GM23338 (cell line): Measurements from ENCODE around the gene SRCIN1. TPM values are rescaled to one million over a fixed set of nuclear protein-coding genes. Genes with fewer than 3 reads are reported as not detected.
A peak's percentile ranks its signal among the peaks of the same experiment; 100 is the strongest.

ENCODE experiments used
- ATAC-seq: fragments of 200-7000 bp; cut with Tn5 transposase; 3 replicates; pipeline ENCODE4 v1.9.1; 2020
- DNase-seq: peaks from one replicate; pipeline ENCODE4 v3.0.0-alpha.2; 2015; ENCODE audit warnings: low spot score
- H2AFZ ChIP-seq: fragments of 200-600 bp; sonication (generic); 2 replicates; pipeline ENCODE4 v1.8.0; 2016; ENCODE audit warnings: antibody characterized with exemption, mild to moderate bottlenecking, moderate library complexity
- H3F3A ChIP-seq: fragments of 200-600 bp; sonication (generic); replicated peaks from 2 replicates; pipeline ENCODE4 v1.8.0; 2017; ENCODE audit warnings: antibody characterized with exemption, mixed run types, low read depth
- H3K27ac ChIP-seq: fragments of 200-600 bp; sonication (generic); 2 replicates; pipeline ENCODE4 v1.6.1; 2016; ENCODE audit warnings: low read depth
- H3K27me3 ChIP-seq: fragments of 200-600 bp; sonication (generic); 2 replicates; pipeline ENCODE4 v1.8.0; 2016; ENCODE audit warnings: mild to moderate bottlenecking, mixed run types, moderate library complexity; ENCODE audit not compliant: insufficient read depth
- H3K36me3 ChIP-seq: fragments of 200-600 bp; sonication (generic); 2 replicates; pipeline ENCODE4 v1.8.0; 2016; ENCODE audit warnings: mild to moderate bottlenecking; ENCODE audit not compliant: insufficient read depth
- H3K4me1 ChIP-seq: fragments of 200-600 bp; sonication (generic); 2 replicates; pipeline ENCODE4 v1.8.0; 2016; ENCODE audit warnings: mild to moderate bottlenecking, moderate library complexity; ENCODE audit not compliant: insufficient read depth
- H3K4me2 ChIP-seq: fragments of 200-600 bp; sonication (generic); 2 replicates; pipeline ENCODE4 v1.7.1; 2017; ENCODE audit warnings: mixed run types
- H3K4me3 ChIP-seq: fragments of 200-600 bp; sonication (generic); 2 replicates; pipeline ENCODE4 v1.6.1; 2016; ENCODE audit warnings: mixed run types
- H3K79me2 ChIP-seq: fragments of 200-600 bp; sonication (generic); replicated peaks from 2 replicates; pipeline ENCODE4 v1.8.0; 2017; ENCODE audit warnings: mild to moderate bottlenecking; ENCODE audit not compliant: insufficient read depth
- H3K9me2 ChIP-seq: fragments of 200-600 bp; sonication (generic); 2 replicates; pipeline ENCODE4 v1.8.0; 2017; ENCODE audit not compliant: insufficient read depth
- H4K20me1 ChIP-seq: fragments of 200-600 bp; sonication (generic); replicated peaks from 2 replicates; pipeline ENCODE4 v1.8.0; 2017; ENCODE audit warnings: mild to moderate bottlenecking; ENCODE audit not compliant: insufficient read depth
- H3K27ac Mint-ChIP-seq: 2 replicates; pipeline ENCODE4 v1.8.0; 2020; ENCODE audit warnings: inconsistent platforms, mild to moderate bottlenecking, moderate library complexity, mixed read lengths
- H3K27me3 Mint-ChIP-seq: 3 replicates; pipeline ENCODE4 v1.8.0; 2022; ENCODE audit warnings: low read depth, mild to moderate bottlenecking, moderate library complexity, mixed read lengths, inconsistent platforms; ENCODE audit not compliant: insufficient read depth, poor library complexity
- H3K36me3 Mint-ChIP-seq: 3 replicates; pipeline ENCODE4 v1.8.0; 2021; ENCODE audit warnings: low read depth, mild to moderate bottlenecking, inconsistent platforms, moderate library complexity, mixed read lengths
- H3K4me1 Mint-ChIP-seq: 3 replicates; pipeline ENCODE4 v1.8.0; 2020; ENCODE audit warnings: mild to moderate bottlenecking, inconsistent platforms, mixed read lengths
- H3K4me3 Mint-ChIP-seq: 3 replicates; pipeline ENCODE4 v1.8.0; 2021; ENCODE audit warnings: moderate library complexity, mild to moderate bottlenecking, inconsistent platforms, mixed read lengths
- H3K9me3 Mint-ChIP-seq: 3 replicates; pipeline ENCODE4 v1.8.0; 2020; ENCODE audit warnings: moderate library complexity, mild to moderate bottlenecking, inconsistent platforms, mixed read lengths
- ETS1 ChIP-seq: IDR thresholded peaks from 2 replicates; pipeline ENCODE4 v1.6.1; 2016; ENCODE audit warnings: antibody characterized with exemption
- EZH2 ChIP-seq: fragments of 200-600 bp; sonication (generic); IDR thresholded peaks from one replicate; pipeline ENCODE4 v1.8.0; 2017; ENCODE audit warnings: antibody characterized with exemption, mild to moderate bottlenecking, low read depth; ENCODE audit not compliant: unreplicated experiment
- EZH2phosphoT487 ChIP-seq: fragments of 200-600 bp; sonication (generic); IDR thresholded peaks from one replicate; pipeline ENCODE4 v1.8.1; 2018; ENCODE audit warnings: antibody characterized with exemption; ENCODE audit not compliant: unreplicated experiment
- JUNB ChIP-seq: IDR thresholded peaks from one replicate; pipeline ENCODE4 v1.6.1; 2016; ENCODE audit warnings: antibody characterized with exemption; ENCODE audit not compliant: unreplicated experiment
- POLR2AphosphoS5 ChIP-seq: IDR thresholded peaks from 2 replicates; pipeline ENCODE4 v1.6.1; 2016; ENCODE audit warnings: antibody characterized with exemption, low read depth
- REST ChIP-seq: IDR thresholded peaks from one replicate; pipeline ENCODE4 v1.6.1; 2018; ENCODE audit warnings: antibody characterized with exemption; ENCODE audit not compliant: unreplicated experiment
- ZNF114 ChIP-seq: fragments of 250-450 bp; sonication (Bioruptor Pico); IDR thresholded peaks from 2 replicates; pipeline ENCODE4 v1.5.0; 2020; ENCODE audit warnings: mild to moderate bottlenecking, moderate library complexity
- ZNF331 ChIP-seq: fragments of 250-450 bp; sonication (Bioruptor Pico); IDR thresholded peaks from 2 replicates; pipeline ENCODE4 v1.5.0; 2020; ENCODE audit warnings: low read depth, mild to moderate bottlenecking, moderate library complexity
- polyA plus RNA-seq: library from polyadenylated mRNA; unstranded; fragments of >200 nt; fragmentation: Nextera tagmentation; extraction: Ambion mirVana; gene quantifications from 2 replicates; pipeline ENCODE4 v1.2.1, GENCODE V29; 2016
- total RNA-seq: library from RNA; depleted of rRNA; stranded (reverse); fragments of >200 nt; shearing (Covaris generic); gene quantifications from 2 replicates; pipeline ENCODE4 v1.2.3, GENCODE V29; 2014

Gene SRCIN1
- total and polyA plus RNA-seq, 2 experiments from 2014 or later: 0.87 to 2.2 TPM

GRCh38 chr17:38619451-38619795, 13.7 kb upstream of the SRCIN1 start:
- Histone ChIP-seq H3F3A (0 out of 2 replicates have a peak, but pooled peaks cover under 1% of the 10 kb centered on the region), H3K9me2 (no peaks in the 10 kb centered on the region), H3K4me1 (peaks cover 12% of the 10 kb centered on the region), H3K79me2 (no peaks in the 10 kb centered on the region), H3K36me3 (no peaks in the 10 kb centered on the region), H3K4me2 (0 out of 2 replicates have a peak overlapping the region, but pooled peaks have one; percentile 3), H4K20me1 (no peaks in the 10 kb centered on the region), H3K27me3 (no peaks in the 10 kb centered on the region), H2AFZ (peak overlapping the region; percentile 85), H3K27ac (no peak overlapping the region), H3K4me3 (no peak overlapping the region)
- H3K4me3 Mint-ChIP-seq: no peak overlapping the region
- peaks cover 14% of the 10 kb centered on the region for H3K27me3 Mint-ChIP-seq
- no peaks in the 10 kb centered on the region; the same call in 2 of the 3 replicates for H3K9me3 Mint-ChIP-seq
- no peaks in the 10 kb centered on the region for H3K36me3 Mint-ChIP-seq
- ATAC-seq: no peak
- DNase-seq: no peak
- H3K4me1 Mint-ChIP-seq: peaks cover 29% of the 10 kb centered on the region
- TF ChIP-seq ETS1 (no peak), ZNF114 (CRISPR knock-in tag) (no peak), POLR2AphosphoS5 (no peak), ZNF331 (CRISPR knock-in tag) (no peak), EZH2 (no peak), EZH2phosphoT487 (no peak), JUNB (no peak)
- no peak overlapping the region for H3K27ac Mint-ChIP-seq

GRCh38 chr17:38617967-38618760, 12.4 kb upstream of the SRCIN1 start:
- H3K27ac ChIP-seq: no peak overlapping the region
- peaks cover 17% of the 10 kb centered on the region for H3K27me3 Mint-ChIP-seq
- no peaks in the 10 kb centered on the region; the same call in 2 of the 3 replicates for H3K36me3 Mint-ChIP-seq
- peaks cover 24% of the 10 kb centered on the region for H3K4me1 ChIP-seq
- H3K9me3 Mint-ChIP-seq: peaks cover 4% of the 10 kb centered on the region; the same call in 2 of the 3 replicates
- no peak overlapping the region for H3K27ac Mint-ChIP-seq
- H2AFZ ChIP-seq: no peak overlapping the region
- H3K4me3 ChIP-seq: no peak overlapping the region
- peaks cover 40% of the 10 kb centered on the region for H3K4me1 Mint-ChIP-seq
- ATAC-seq (no peak), DNase-seq (no peak)
- no peaks in the 10 kb centered on the region for H3K27me3 ChIP-seq
- H3K79me2 ChIP-seq: no peaks in the 10 kb centered on the region
- H4K20me1 ChIP-seq: no peaks in the 10 kb centered on the region
- H3F3A ChIP-seq: 0 out of 2 replicates have a peak, but pooled peaks cover 2% of the 10 kb centered on the region
- no peaks in the 10 kb centered on the region for H3K36me3 ChIP-seq
- no peak overlapping the region for H3K4me3 Mint-ChIP-seq
- TF ChIP-seq EZH2 (no peak), ZNF331 (CRISPR knock-in tag) (no peak), REST (no peak)
- H3K4me2 ChIP-seq: no peak overlapping the region
- no peaks in the 10 kb centered on the region for H3K9me2 ChIP-seq
